Gastroesophageal sphincter (tissue), 4 donors: ENCODE results near the gene NAALADL2. TPM values are rescaled to one million over a fixed set of nuclear protein-coding genes. Genes with fewer than 3 reads are reported as not detected.

Experiments
- ATAC-seq: fragments of 150-250 bp; one replicate; pipeline ENCODE4 v1.9.1; 2016; ENCODE audit warnings: mild to moderate bottlenecking, moderate library complexity
- H3K27ac ChIP-seq, 4 donors: fragments of 200-600 bp; sonication (generic) in 3 of 4; 1 replicate in 3 of 4; 2 replicates in 1 of 4; pipeline ENCODE4 v1.5.1; 2016 to 2019
- H3K27me3 ChIP-seq: fragments of 200-600 bp; sonication (generic); one replicate; pipeline ENCODE4 v1.5.1; 2019
- H3K36me3 ChIP-seq, 2 donors: fragments of 200-600 bp; sonication (generic); one replicate each; pipeline ENCODE4 v1.5.1; 2019; ENCODE audit warnings: control low read depth in 1 of 2
- H3K4me1 ChIP-seq, 3 donors: fragments of 200-600 bp; sonication (generic); 1 replicate in 2 of 3; 2 replicates in 1 of 3; pipeline ENCODE4 v1.5.1; 2016 to 2019; ENCODE audit warnings: control low read depth in 2 of 3
- H3K4me3 ChIP-seq, 2 donors: fragments of 200-600 bp; sonication (generic); one replicate each; pipeline ENCODE4 v1.5.1; 2019; ENCODE audit warnings: mild to moderate bottlenecking in 1 of 2, moderate library complexity in 1 of 2
- H3K9me3 ChIP-seq, 3 donors: fragments of 200-600 bp; sonication (generic); one replicate each; pipeline ENCODE4 v1.5.1; 2017 to 2019; ENCODE audit warnings: control low read depth in 2 of 3
- EP300 ChIP-seq: sonication (generic); formaldehyde crosslinking; IDR thresholded peaks from one replicate; pipeline ENCODE4 v1.6.1; 2017; ENCODE audit warnings: antibody characterized with exemption, mild to moderate bottlenecking
- POLR2A ChIP-seq, 2 donors: fragments of 450-650 bp; IDR thresholded peaks; one replicate each; pipeline ENCODE4 v1.6.1; 2017; ENCODE audit warnings: antibody characterized with exemption in 2 of 2, mild to moderate bottlenecking in 2 of 2, moderate library complexity in 1 of 2
- POLR2AphosphoS5 ChIP-seq: sonication (generic); formaldehyde crosslinking; IDR thresholded peaks from one replicate; pipeline ENCODE4 v1.6.1; 2017; ENCODE audit warnings: antibody characterized with exemption
- WGBS, 2 donors: methylation state at CpG; one replicate each; pipeline ENCODE4 v1.1.5; 2018; ENCODE audit warnings: low coverage in 1 of 2; 5-methylcytosine and 5-hydroxymethylcytosine counted together
- total RNA-seq, 4 donors: library from RNA; depleted of rRNA; stranded (reverse); fragments of >200 nt; gene quantifications; one replicate each; pipeline ENCODE4 v1.1.0, GENCODE V29; 2016
- TF ChIP-seq, protein P1 (sequence below), 4 experiments: fragments of 200-600 bp in 2 of 4; fragments of 450-650 bp in 2 of 4; sonication (generic) in 1 of 4; IDR thresholded peaks; one replicate each; pipeline ENCODE4 v1.5.1; 2017 to 2019; ENCODE audit warnings: antibody characterized with exemption in 4 of 4, mild to moderate bottlenecking in 2 of 4, moderate library complexity in 2 of 4

NAALADL2 gene
- total RNA-seq, 4 donors from 2014 or later: 3.1 to 7.4 (median 6.2) TPM

DNA sequence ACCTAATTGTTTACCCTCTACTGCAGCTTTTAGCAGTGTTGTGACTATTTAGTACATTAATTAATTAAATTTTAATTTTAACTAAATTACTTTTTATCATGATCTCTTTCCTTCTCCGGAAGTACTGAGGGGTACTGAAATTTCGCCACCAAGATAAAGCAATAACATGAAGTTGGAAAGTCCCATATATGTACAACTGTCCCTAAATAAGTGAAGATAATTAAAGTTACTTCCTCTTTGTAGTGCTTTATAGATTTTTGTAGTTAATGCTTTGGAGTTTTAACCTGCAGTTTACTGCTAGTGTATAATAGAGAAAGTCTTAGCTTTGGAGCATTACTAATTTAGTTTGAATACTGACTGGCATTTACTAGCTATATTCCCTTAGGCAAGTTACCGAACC lies 325.3 kb downstream of the NAALADL2 start:
- Histone ChIP-seq H3K4me1 (no peaks in the 10 kb centered on the region), H3K9me3 (no peaks in the 10 kb centered on the region), H3K27me3 (no peaks in the 10 kb centered on the region), H3K4me3 (no peak overlapping the region), H3K36me3 (no peaks in the 10 kb centered on the region), H3K27ac (no peak overlapping the region)
- ATAC-seq: no peak
- WGBS, 2 donors: 90 to 91% methylated on average over 3 of the region's 3 CpGs
- no peak for TF ChIP-seq POLR2A (IDR thresholded peaks at IDR 0.05)
- no peak for TF ChIP-seq EP300
- no peak for TF ChIP-seq POLR2AphosphoS5
- TF ChIP-seq, protein P1, sequence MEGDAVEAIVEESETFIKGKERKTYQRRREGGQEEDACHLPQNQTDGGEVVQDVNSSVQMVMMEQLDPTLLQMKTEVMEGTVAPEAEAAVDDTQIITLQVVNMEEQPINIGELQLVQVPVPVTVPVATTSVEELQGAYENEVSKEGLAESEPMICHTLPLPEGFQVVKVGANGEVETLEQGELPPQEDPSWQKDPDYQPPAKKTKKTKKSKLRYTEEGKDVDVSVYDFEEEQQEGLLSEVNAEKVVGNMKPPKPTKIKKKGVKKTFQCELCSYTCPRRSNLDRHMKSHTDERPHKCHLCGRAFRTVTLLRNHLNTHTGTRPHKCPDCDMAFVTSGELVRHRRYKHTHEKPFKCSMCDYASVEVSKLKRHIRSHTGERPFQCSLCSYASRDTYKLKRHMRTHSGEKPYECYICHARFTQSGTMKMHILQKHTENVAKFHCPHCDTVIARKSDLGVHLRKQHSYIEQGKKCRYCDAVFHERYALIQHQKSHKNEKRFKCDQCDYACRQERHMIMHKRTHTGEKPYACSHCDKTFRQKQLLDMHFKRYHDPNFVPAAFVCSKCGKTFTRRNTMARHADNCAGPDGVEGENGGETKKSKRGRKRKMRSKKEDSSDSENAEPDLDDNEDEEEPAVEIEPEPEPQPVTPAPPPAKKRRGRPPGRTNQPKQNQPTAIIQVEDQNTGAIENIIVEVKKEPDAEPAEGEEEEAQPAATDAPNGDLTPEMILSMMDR (IDR thresholded peaks at IDR 0.05): no peak

DNA sequence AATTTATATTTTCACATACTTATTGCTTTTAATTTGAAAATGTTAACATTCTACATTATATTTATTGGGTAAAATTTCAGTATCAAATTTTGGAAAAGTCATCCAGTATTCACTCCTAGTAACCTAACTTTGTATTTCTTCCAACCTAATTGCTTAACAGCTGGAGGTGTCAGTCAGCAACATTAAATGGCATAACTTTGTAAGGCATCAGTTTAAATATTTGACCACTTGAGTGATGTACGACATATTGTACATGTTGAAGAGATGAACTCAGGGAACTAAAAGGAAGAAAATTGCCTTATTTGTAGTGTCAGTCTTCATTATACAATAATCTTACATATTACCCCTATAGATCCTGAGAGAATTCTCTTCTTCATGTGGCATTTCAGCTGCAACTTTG lies 326.8 kb downstream of the NAALADL2 start:
- no peaks in the 10 kb centered on the region for H3K36me3 ChIP-seq
- no peak for ATAC-seq
- 85 to 100% methylated on average over 1 of the region's 1 CpG for WGBS, 2 donors
- no peak overlapping the region for H3K4me3 ChIP-seq
- no peaks in the 10 kb centered on the region for H3K9me3 ChIP-seq
- no peaks in the 10 kb centered on the region for H3K27me3 ChIP-seq
- no peaks in the 10 kb centered on the region for H3K4me1 ChIP-seq
- TF ChIP-seq EP300: no peak
- TF ChIP-seq, protein P1 (IDR thresholded peaks at IDR 0.05): no peak
- no peak for TF ChIP-seq POLR2AphosphoS5
- no peak for TF ChIP-seq POLR2A (IDR thresholded peaks at IDR 0.05)
- H3K27ac ChIP-seq: no peak overlapping the region

DNA sequence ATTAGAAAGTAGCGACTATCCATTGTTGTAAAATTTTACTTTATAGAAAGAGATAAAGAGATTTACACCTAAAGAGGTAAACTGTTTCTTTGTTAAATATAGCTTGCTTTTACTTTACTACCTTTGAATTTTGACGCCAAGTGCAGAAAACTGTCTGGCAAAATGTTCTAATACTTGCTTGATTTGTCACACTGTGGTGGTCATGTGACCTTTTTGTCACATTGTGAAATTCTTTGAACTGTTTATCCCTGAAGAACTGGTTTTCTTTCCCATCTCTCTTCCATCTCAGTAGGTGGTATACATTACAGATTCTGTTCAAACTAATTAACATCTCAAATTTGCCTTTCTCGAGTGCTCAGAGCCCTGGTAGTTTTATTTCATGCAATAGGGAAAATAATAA lies 327.4 kb downstream of the NAALADL2 start:
- WGBS, 2 donors: 82 to 85% methylated on average over 3 of the region's 3 CpGs
- H3K4me3 ChIP-seq: no peak overlapping the region
- H3K9me3 ChIP-seq: no peaks in the 10 kb centered on the region
- no peaks in the 10 kb centered on the region for H3K36me3 ChIP-seq
- no peaks in the 10 kb centered on the region for H3K4me1 ChIP-seq
- TF ChIP-seq POLR2A (IDR thresholded peaks at IDR 0.05) (no peak), EP300 (no peak), POLR2AphosphoS5 (no peak)
- TF ChIP-seq, protein P1 (IDR thresholded peaks at IDR 0.05): no peak
- H3K27me3 ChIP-seq: no peaks in the 10 kb centered on the region
- H3K27ac ChIP-seq: no peak overlapping the region
- ATAC-seq: no peak

DNA sequence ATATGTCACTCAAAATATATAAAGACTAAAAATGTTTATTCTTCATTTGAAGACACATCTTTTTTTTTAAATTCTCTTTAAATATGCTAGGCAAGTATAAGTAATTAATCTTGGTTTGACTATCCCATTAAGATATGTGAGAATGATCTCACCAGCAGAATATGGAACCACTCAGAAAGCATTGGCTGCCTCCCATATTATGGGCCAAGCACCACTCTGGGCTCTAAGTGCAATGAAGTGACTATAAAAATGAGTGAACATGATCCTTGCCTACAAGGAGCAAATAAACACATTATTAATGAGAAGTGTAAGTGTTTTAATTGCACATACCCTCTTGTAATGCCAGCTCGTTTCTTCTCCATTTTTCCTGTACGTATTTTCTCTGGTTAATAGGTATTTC lies 328.5 kb downstream of the NAALADL2 start:
- Histone ChIP-seq H3K27ac (no peak overlapping the region), H3K4me1 (no peaks in the 10 kb centered on the region), H3K27me3 (no peaks in the 10 kb centered on the region), H3K4me3 (no peak overlapping the region), H3K36me3 (no peaks in the 10 kb centered on the region), H3K9me3 (no peaks in the 10 kb centered on the region)
- no peak for ATAC-seq
- TF ChIP-seq EP300: no peak
- TF ChIP-seq, protein P1 (IDR thresholded peaks at IDR 0.05): no peak
- WGBS, 2 donors: 81 to 86% methylated on average over 2 of the region's 2 CpGs

DNA sequence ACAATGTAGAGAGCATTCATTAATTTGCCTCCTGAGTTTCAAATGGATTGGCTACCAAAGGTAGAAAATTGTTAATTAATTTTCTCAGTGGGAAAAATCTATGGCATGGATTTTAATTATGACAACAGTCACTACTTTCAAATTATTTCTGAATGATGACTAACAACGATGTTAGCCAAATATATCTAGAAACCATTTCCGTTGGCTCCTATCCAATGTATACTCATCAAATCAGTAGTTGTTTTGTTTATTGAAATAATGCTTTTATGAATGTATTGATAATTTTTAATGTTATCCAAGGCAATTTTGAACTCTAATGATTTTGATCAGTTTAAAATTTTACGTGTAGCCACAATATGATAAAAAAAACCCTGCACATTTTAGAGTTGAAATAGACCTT lies 333.4 kb downstream of the NAALADL2 start:
- Histone ChIP-seq H3K27ac (no peak overlapping the region), H3K36me3 (no peaks in the 10 kb centered on the region), H3K9me3 (peaks cover 0 to 7% (median 0%) of the 10 kb centered on the region in 3 donors), H3K4me1 (no peaks in the 10 kb centered on the region), H3K27me3 (no peaks in the 10 kb centered on the region), H3K4me3 (no peak overlapping the region)
- TF ChIP-seq POLR2AphosphoS5: no peak
- no peak for TF ChIP-seq EP300
- no peak for TF ChIP-seq POLR2A (IDR thresholded peaks at IDR 0.05)
- TF ChIP-seq, protein P1 (IDR thresholded peaks at IDR 0.05): no peak
- WGBS, 2 donors: 55 to 68% methylated on average over 3 of the region's 3 CpGs
- no peak for ATAC-seq
